ENCODE data around the gene PIK3R1. TPM values are rescaled to one million over a fixed set of nuclear protein-coding genes. Genes with fewer than 3 reads are reported as not detected.

Gene PIK3R1
- total and polyA plus RNA-seq, 10 of the 15 experiments (the other 5 are each of a cell fraction or from before 2014, with no cell fraction given), result 7.8 to 38.4 (median 15.7) TPM

GRCh38 chr5:68221488-68221887, 5.9 kb downstream of the PIK3R1 start:
- Histone ChIP-seq H3K9me3 (replicated peaks; ENCODE audit: control insufficient read depth, insufficient read depth, low read length) (peaks cover 2% of the 10 kb centered on the region; the same call in 2 of the 3 replicates), H3K4me2 (ENCODE audit: control insufficient read depth, insufficient read depth) (no peak overlapping the region), H3K4me3 (no peak overlapping the region), H4K20me1 (ENCODE audit: control insufficient read depth, insufficient read depth) (peaks cover 6% of the 10 kb centered on the region), H3K9ac (ENCODE audit: control insufficient read depth, insufficient read depth, low read length) (no peak overlapping the region), H2AFZ (ENCODE audit: control insufficient read depth, low read depth, low read length) (no peak overlapping the region), H3K27me3 (replicated peaks in 1 of 2; ENCODE audit: control insufficient read depth in 2 of 2, insufficient read depth in 2 of 2, low read length in 1 of 2) (no peaks in the 10 kb centered on the region), H3K36me3 (ENCODE audit: control insufficient read depth in 2 of 2, insufficient read depth in 2 of 2, low read length in 1 of 2) (peaks cover 0 to 2% of the 10 kb centered on the region in 2 experiments; a peak in 1 of 4 replicates), H3K4me1 (ENCODE audit: control insufficient read depth, insufficient read depth, low read length) (no peaks in the 10 kb centered on the region), H3K27ac (ENCODE audit: control insufficient read depth, insufficient read depth) (no peak overlapping the region), H3K79me2 (ENCODE audit: control insufficient read depth, insufficient read depth, low read length) (peaks cover 81% of the 10 kb centered on the region)
- FAIRE-seq (no peak), ATAC-seq (no peak), DNase-seq (ENCODE audit: low read depth, low spot score) (no peak)
- 100% methylated on average over 1 of the region's 1 CpG for whole genome bisulfite sequencing (ENCODE audit: insufficient coverage, insufficient replicate concordance, low lambda C conversion rate, missing lambda C conversion rate)
- ChIA-PET POLR2A (no interaction called here), RAD21 (ENCODE audit: unreplicated experiment) (no interaction called here), SMC1A (ENCODE audit: uncharacterized antibody, unreplicated experiment) (interaction anchor here (0.6 to 1.1 kb wide), 2 partner anchors 9 to 17 kb away, joined by 4 read pairs; no protein-coding TSS in a partner anchor), CTCF (interaction anchor here (0.7 kb wide), 1 partner anchor 31 kb away, joined by 3 read pairs; no protein-coding TSS in a partner anchor)
- TF ChIP-seq EED (IDR thresholded peaks at IDR 0.05; ENCODE audit: low read depth), result no peak
- TF ChIP-seq SREBF1 (IDR thresholded peaks at IDR 0.05; ENCODE audit: low read length), result no peak
- TF ChIP-seq BMI1 (IDR thresholded peaks at IDR 0.05; ENCODE audit: borderline replicate concordance), result no peak
- TF ChIP-seq PML (IDR thresholded peaks at IDR 0.05; ENCODE audit: low read length), result no peak
- no peak for TF ChIP-seq ZNF217 (IDR thresholded peaks at IDR 0.05)
- no peak for TF ChIP-seq TAF1 (IDR thresholded peaks at IDR 0.05; ENCODE audit: borderline replicate concordance, low read depth, low read length)
- TF ChIP-seq ZNF592 (IDR thresholded peaks at IDR 0.05), result no peak
- no peak for TF ChIP-seq CHD1 (IDR thresholded peaks at IDR 0.05; ENCODE audit: low read depth, low read length)
- TF ChIP-seq RELB (IDR thresholded peaks at IDR 0.05; ENCODE audit: low read depth), result no peak
- no peak for TF ChIP-seq ZZZ3 (IDR thresholded peaks at IDR 0.05; ENCODE audit: control insufficient read depth, insufficient read length, low read depth)
- TF ChIP-seq BCL3 (IDR thresholded peaks at IDR 0.05; ENCODE audit: borderline replicate concordance, insufficient read depth, low read depth, low read length, poor library complexity, severe bottlenecking), result no peak
- TF ChIP-seq ATF7 (IDR thresholded peaks at IDR 0.05; ENCODE audit: low read depth), result no peak
- no peak for TF ChIP-seq KLF5 (IDR thresholded peaks at IDR 0.05; ENCODE audit: partially characterized antibody)
- TF ChIP-seq YY1 (IDR thresholded peaks at IDR 0.05; ENCODE audit: low read depth, low read length), result no peak
- TF ChIP-seq ELK1 (IDR thresholded peaks at IDR 0.05; ENCODE audit: low read depth, low read length), result no peak
- TF ChIP-seq PAX8 (IDR thresholded peaks at IDR 0.05), result no peak
- no peak for TF ChIP-seq CBX5 (IDR thresholded peaks at IDR 0.05; ENCODE audit: low read depth)
- in situ Hi-C loops (cut with MboI), result no loop called here
- BruUV-seq (replicated peaks), result no TSS peak
- intact Hi-C loops (cut with micrococcal nuclease; ENCODE audit: unreplicated experiment), result no loop called here

All from GM12878 (cell line).